Hepatocyte (in vitro differentiated cells): ENCODE measurements around the gene TNS3.

ENCODE experiments used
- CTCF ChIP-seq: fragments of 200-600 bp; sonication (generic); IDR thresholded peaks from 2 replicates; pipeline ENCODE4 v1.5.1; 2016; ENCODE audit warnings: antibody characterized with exemption, mild to moderate bottlenecking; ENCODE audit not compliant: poor library complexity
- EZH2 ChIP-seq: fragments of 200-600 bp; sonication (generic); IDR thresholded peaks from 2 replicates; pipeline ENCODE4 v1.6.1; 2016; ENCODE audit warnings: antibody characterized with exemption, mild to moderate bottlenecking, borderline replicate concordance
- EZH2phosphoT487 ChIP-seq: fragments of 200-600 bp; sonication (generic); IDR thresholded peaks from one replicate; pipeline ENCODE4 v1.6.1; 2018; ENCODE audit warnings: antibody characterized with exemption, mild to moderate bottlenecking, low read depth, moderate library complexity; ENCODE audit not compliant: unreplicated experiment, severe bottlenecking

GRCh38 chr7:47253650-47254080 lies 328.2 kb downstream of the TNS3 start:
- TF ChIP-seq CTCF (no peak), EZH2 (no peak), EZH2phosphoT487 (no peak)
